NCI-H748 (cell line): ENCODE data around the gene ODC1.
"Not testable (repeated sequence)": the region's sequence is repeated elsewhere in the genome, so short reads cannot be mapped to it uniquely, and the experiment has no call there.

Experiments used
- DNase-seq: peaks from one replicate; lab custom pipeline; 2025; ENCODE audit not compliant: unreplicated experiment; lab: John Stamatoyannopoulos, UW

ODC1 gene

DNA sequence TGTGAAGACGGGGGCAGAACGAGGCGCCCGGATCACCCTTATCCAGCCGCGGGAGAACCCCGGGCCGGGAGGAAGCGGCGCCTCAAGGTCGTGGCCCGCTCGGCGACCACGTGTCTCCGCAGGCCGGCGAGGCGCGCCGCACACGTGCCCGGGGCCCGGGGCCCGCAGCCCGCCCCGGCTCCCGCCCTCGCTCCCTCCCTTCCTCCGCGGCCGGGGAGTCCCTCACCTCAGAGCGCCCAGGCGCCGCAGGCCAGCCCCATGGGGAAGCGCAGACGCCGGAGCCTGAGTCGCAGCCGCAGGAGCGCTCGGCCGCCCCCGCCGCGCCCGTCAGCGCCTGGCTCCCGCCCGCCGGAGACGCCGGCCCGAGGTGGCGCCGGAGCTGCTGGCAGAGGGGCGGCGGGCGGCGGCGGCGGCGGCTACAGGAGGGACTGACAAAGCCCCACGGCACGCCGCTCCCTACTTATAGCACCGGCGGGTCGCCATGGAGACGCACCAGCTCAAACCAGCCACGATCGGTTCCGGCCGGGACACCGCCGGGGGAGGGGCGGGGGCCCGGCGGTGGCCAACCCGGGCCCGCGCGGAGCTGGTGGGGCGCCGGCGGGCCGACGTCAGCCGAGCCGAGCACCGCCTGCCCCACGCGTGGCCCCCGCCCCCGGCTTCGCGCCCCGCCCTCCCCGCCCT, at the start of gene ODC1:
TSS of gene ODC1 (minus strand) at position 433 of the 681 bp plus-strand sequence. CDS start 3,295 bp downstream, outside the sequence.
- DNase-seq, result peak; percentile 97

DNA sequence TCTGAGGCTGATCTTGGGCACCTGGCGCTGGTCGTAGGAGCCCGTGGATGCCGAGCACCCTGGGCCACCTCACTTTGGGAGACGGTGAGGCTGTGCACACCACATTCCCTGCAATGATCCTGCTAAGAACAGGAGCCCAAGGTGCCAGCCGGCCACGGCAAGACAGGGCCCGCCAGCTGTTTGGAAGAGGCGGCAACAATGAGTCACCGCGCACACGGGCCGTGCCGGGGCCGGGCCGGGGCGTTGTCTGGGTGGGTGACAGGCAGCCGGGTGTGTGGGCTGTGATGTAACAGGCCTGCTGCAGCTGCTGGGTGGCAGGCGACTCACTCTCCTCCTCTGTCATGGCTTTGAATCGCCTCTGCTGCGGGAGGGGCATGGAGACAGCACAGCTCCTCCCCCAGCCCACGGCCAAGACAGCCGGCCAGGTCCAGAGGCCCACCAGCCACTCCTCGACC, 49.7 kb upstream of the ODC1 start:
- DNase-seq, result peak; percentile 57

DNA sequence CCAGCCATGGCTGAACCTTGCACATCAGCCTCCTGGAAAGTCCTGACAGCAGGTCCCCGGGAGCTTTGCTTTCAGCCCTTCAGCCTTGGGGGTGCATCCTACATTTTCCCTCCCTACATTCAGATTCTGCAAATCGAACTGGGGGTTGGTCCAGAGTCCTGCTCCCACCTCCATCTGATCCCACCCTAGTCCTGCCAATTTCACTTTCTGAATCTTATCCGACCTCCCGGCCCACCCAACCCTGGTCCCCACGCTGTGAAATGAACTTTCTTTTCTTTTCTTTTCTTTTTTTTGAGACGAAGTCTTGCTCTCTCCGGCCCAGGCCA, 47.8 kb upstream of the ODC1 start:
- no peak for DNase-seq

DNA sequence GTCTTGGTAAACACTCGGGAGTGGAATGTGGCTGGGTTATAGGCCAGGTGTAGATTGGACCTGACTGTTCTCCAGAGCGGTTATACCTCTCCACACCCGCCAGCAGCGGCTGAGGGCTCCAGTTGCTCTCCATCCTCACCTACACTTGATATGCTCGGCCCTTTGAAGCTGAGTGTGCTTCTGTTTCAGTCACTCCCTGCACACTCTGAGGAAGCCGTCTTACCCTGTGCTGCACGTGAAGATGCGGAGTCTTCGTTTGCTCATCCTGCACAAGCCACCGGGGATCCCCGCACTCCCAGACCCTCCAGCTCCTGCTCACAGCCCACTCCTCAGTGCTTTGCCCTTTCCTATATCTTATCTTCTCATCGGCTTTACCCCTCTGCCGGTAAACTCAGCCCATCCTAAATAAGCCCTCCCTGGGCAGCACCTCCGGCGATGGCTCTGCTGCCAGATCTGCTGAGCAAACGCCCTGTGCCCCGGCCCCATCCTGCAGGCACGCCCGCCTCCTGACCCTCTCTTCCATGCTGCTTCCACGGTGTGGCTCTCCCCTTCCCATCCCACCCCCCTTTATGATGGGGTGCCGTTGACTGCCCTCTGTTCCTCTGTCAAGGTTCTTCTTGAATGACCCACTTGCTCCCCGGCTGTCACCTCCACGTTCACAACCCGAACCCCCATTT, 47.3 kb upstream of the ODC1 start:
- DNase-seq, result peak; percentile 13

DNA sequence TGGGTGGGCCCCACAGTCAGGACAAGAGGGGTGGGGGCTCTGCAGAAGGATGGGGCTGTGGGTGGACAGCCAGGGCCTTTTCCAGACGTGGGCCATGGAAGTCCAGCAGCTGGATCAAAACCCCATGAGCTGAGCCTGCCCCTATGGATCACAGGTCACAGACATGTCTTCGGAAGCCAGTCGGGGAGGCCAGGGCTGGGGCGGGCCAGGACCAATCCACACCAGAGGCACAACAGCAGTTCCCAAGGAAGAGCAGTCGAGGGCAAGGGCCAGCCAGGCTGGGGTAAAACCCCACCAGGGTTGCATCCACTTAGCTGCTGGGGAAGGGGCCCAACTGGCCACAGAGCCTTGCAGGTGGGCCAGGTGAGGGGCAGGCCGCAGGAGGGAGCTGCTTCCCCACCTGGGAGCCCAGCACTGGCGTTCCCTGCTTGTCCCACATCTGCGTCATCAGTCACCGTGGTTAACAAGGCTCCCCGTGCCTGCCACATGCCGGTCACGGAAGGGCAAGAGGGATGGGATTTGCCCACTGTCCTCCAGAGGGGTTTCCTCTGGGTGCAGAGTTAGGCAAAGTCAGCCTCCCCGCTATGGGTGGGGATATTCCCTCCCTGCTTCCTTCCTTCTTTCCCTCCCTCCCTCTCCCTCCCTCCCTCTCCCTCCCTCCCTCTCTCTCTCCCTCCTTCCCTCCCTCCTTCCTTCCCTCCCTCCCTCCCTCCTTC, 46.4 kb upstream of the ODC1 start:
- DNase-seq, result no peak

DNA sequence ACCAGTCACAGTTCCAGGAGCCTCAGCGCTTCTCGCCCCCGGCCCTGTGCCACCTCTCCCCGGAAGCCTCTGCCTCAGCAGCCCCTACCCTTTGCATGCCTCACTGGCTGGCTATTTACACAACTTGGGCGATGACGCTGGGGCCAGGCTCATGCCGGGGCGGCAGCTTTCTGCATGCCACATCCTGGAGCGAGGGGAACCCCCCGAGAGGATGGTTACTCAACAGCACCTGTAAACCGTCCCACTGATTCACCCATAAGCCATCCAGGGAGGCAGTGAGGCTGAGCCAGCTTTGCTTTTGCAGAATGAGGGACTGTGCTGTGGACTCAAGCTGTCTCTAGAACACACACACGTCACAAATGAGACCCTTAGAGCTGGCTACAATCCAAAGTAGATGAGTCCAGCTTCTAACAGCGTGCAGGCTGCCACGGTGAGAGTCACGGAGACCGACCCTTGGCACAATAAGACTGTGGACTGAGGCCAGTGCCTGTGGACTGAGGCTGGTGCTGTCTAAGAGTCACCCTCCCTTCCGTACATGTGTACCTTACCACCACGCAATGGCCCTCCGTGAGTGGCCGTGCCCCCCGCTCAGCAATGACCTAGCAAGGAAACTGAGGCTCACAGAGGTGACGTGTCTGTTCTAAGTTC, 45.6 kb upstream of the ODC1 start:
- peak; percentile 13 for DNase-seq

DNA sequence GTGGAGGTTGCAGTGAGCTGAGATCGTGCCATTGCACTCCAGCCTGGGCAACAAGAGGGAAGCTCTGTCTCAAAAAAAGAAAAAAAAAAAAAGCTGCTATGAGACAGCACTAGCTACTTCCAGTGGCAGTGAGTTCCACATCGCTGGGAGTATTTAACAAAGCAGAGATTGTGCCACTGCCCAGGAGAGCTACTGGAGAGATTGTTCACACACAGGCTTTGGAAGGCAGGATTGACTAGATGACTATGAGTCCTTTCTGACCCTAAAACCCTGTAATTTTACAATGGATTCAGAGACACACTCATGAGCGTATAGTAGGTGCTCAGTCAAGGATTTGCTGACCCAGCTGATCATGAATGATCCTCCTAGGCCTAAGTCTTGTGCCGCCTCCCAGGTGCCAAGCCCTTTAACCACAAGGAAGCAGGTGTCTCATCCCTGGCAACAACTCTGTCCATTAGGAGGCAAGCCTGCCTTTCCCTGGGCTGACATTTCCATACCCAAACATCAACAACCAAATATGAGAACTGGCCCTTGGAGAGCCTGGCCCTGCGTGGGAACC, 45.0 kb upstream of the ODC1 start:
- DNase-seq, result no peak

DNA sequence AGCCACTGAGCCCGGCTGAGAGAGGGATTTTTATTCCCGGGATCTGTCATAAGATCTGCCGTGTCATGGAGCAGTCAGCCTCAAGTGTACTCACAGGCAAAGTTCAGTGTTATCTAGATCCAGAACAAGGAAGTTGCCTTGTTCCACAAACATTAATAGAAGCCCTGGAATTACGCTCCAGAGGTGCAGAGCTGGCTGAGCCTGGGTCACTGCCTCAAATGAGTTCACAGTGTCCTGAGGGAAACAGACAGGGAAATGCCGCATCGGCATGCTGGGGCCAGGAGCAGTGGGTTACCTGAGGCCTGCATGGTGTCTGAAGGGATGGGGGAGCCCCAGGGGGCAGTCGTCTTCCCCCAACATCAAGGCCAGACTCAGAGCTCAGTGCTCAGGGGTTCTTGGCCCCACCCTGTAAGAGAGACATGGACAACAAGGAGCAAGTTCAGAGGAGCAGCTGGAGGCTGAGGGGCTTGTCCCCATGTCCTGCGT, 42.7 kb upstream of the ODC1 start:
- no peak for DNase-seq

DNA sequence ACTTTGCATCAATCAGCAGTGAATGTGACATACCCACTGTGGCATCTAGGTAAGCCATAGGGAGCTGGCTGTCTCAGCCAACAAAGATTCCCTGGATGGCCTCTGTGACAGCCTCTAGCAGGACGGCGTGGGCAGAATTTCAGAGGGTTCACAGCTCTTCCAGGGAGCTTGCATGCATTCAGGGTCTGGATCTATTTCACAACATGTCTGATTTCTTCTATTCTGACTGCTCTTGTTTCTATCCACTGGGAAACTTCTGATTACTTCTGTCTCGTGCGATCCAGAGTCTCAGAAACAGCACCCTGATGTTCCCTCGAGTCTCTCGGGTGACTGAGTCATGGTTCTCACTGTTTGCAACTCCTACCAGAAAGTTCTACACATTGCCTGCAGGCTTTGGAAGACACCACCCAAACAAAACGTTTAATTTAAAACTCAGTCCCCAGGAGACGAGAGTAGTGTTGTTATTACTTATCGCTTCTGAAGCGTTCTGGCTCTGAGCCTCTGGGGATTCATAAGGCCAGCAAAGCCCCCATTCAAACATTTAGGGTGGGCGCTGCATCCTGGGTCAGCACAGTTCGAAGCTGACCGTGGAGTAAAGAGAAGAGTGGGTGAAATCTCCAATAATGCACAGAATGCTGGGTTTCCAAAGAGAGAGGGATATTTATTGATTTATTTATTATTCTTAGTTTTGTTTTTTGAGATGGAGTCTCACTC, 41.9 kb upstream of the ODC1 start:
- DNase-seq, result no peak

DNA sequence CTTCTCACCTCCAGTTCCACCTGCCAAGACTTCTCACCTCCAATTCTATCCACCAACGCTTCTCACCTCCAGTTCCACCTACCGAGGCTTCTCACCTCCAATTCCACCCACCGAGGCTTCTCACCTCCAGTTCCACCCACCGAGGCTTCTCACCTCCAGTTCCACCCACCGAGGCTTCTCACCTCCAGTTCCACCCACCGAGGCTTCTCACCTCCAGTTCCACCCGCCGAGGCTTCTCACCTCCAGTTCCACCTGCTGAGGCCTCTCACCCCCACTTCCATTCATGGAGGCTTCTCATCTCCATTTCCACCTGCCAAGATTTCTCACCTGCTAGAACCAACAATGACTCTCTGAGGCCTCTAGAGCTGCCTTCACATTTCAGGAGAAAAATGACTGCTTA, 40.0 kb upstream of the ODC1 start:
- DNase-seq, result not testable (repeated sequence)

DNA sequence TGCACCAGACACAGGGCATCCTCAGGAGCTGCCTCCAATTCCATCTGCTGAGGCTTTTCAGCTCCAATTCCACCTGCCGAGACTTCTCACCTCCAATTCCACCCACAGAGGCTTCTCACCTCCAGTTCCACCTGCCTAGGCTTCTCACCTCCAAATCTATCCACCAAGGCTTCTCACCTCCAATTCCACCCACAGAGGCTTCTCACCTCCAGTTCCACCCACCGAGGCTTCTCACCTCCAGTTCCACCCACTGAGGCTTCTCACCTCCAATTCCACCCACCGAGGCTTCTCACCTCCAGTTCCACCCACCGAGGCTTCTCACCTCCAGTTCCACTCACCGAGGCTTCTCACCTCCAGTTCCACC, 39.6 kb upstream of the ODC1 start:
- DNase-seq, result not testable (repeated sequence)

DNA sequence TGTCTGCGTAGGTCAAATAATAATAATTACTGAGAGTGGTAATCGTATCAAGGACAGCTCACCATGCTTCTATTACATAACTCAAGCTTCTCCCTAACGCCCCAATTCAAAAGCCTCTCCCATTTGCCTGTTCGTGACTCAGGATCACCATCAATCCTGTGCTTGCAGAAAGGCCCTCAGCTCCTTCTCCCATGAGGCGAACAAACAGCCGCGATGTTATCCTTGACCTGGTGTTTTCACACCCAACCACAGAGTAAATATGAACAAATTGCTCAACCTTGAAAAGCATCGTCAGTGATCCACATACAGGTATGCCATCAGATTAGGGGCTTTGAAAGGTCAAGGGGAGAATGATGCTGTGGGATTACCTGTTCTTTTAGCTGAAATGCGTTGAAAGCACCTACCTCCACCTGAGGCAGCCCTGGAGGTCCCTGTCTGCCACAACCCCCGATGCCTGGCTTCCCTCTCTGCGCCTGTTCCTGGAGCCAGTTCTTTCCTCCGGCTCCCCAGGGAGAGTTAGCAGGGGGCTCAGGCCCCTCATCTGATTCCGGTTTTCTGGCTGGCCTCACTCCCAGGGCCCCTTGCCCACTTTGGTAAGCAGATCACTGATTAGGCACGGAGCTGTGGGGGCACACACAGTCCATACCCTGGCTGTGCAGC, 39.1 kb upstream of the ODC1 start:
- DNase-seq, result peak; percentile 46

DNA sequence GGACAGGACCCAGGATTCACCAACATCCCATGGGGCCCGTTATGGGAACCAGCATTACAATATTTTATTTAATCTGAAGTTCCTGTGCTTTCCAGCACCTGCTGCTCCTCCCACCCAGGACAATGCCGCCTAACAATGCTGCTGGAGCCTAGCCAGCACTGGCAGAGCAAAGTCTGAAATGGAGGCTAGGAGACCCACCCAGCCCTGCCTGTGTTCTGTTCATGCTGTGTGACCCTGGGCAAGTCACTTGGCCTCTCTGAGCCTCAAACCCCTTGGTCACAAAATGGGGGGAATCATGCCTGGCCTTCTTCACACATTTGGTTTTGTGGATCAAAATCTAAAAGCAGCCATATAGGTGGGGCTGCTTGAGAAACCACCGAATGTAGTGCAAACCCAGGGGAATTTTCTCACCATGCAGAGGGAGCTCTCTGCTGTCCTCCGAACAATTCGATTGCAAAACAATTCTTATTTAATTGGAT, 38.5 kb upstream of the ODC1 start:
- peak; percentile 77 for DNase-seq

DNA sequence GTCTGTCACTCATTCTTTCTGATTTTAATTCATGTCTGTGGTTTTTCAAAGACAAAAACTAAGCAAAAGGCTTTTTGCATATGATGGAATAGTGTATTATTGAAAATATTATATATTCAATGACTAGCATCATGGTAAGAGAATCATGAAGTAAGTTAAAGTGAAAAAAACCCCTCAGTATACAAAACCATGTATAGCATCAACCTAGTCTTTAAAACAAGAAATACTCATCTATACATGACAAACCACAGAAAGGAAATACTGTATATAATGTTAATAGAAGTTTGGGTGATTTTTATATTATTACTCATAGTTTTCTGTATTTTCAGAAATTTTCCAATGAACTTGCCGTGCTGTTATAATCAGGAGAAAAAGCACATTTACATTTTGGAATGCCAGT, 38.0 kb upstream of the ODC1 start:
- no peak for DNase-seq

DNA sequence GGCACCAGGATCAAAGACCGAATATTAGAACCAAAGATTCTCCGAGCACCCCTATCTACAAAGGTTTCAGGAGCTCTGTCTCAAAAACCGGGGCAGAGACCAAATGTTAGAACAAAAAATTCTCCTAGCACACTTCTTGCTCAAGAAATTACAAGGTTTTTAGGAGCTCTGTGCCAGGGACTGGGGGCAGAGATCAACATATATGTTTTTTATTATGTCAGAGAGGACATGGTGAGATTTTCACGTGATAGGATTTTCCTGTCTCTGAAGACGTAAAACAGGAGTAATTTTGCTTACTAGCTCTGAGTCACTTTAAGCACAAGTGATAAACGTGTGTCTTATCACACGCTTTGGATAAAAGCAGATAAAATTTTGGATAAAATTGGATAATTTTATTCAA, 34.8 kb upstream of the ODC1 start:
- no peak for DNase-seq

DNA sequence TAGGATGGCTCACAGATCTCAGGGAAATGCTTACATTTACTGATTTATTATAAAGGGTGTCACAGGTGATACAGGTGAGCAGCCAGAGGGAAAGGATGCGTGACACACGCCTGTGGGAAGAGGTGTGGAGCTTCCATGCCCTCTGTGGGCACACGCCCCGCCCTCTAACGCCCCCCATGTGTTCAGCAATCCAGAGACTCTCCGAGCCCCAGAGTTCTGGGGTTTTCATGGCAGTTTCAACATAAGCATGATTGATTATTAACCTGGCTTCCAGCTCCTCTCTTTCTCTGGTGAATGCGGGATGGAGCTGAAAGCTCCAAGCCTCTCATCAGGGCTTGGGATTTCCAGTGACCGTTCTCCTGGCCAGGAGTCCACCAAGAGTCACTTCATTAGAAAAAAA, 34.3 kb upstream of the ODC1 start:
- no peak for DNase-seq

DNA sequence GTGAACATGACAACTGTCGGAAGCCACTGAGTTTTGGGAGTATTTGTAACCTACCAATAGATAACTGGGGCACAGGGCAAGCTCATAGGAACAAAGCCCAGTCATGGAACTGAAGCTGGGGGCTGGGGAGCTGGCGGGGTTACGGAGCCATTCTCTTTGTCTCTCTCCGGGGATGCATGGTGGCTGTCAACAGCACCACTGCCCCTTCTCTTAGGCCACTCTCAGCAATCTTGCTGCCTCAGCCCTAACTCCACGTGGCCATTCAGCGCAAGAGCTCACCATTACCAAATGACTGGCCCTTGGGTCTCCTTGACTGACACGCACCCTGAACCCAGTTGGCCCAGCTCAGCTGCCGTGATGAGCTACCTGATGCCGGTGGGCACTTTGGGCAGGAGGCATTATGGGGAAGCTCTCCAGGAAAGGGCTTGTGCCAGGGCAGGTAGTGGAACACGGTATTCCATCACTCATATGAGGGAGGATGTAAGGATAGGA, 33.6 kb upstream of the ODC1 start:
- DNase-seq, result no peak

DNA sequence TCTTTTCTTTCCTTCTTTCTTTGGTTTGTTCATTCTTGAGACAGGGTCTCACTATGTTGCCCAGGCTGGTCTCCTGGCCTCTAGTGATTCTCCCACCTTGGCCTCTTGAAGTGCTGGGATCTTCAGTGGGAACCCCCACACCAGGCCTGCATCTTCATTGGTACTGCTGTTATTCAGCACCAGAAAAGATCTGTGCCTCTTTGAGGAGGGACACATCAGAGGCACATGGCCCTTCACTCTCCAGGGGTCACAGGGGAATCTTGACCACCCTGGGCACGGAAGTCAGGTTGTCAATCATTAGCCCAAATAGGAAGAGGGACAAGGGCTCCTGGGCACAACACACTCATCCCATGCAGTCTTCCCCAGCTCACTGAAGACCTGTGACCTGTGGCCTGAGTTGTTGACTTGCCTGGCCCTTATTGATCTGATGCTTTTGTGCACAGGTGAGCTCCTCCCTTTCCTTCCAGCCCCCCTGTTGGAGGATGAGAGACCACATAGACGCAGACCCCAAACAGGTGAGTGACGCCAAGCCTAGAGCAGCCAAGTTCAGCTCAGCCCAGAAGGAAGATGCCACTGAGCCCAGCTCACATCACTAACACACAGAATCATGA, 33.0 kb upstream of the ODC1 start:
- DNase-seq, result no peak

DNA sequence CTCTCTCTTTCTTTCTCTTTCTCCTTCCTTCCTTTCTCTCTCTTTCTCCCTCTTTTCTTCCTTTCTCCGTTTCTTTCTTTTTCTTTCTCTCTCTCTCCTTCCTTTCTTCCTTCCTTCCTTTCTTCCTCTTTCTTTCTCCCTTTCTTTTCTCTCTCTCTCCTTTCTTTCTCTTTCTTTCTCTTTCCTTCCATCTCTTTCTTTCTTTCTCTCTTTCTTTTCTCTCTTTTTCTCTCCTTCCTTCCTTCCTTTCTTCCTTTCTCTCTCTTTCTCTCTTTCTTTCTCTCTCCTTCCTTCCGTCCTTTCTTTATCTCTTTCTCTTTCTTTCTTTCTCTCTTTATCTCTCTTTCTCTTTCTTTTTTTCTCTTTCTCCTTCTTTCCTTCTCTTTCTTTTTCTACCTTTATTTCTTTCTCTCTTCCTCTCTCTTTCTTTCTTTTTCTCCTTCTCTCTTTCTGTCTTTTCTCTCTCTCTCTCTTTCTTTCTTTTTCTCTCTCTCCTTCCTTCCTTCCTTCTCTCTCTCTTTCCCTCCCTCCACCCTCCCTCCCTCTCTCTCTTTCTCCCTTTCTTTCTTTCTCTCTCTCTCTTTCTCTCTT, 32.3 kb upstream of the ODC1 start:
- no peak for DNase-seq
